H1 (cell line): ENCODE results near the gene MEIS2. TPM values are rescaled to one million over a fixed set of nuclear protein-coding genes. Genes with fewer than 3 reads are reported as not detected.

ENCODE experiments used
- CTCF ChIA-PET: fragments of 300-600 bp; sonication (Branson Sonifier 250); formaldehyde crosslinking; loops from one replicate; lab custom pipeline; 2021; ENCODE audit not compliant: partially characterized antibody; lab: Charles Lee
- POLR2A ChIA-PET: fragments of 300-600 bp; sonication (Branson Sonifier 250); formaldehyde crosslinking; loops from one replicate; lab custom pipeline; 2021; ENCODE audit warnings: inconsistent platforms; ENCODE audit not compliant: partially characterized antibody; lab: Charles Lee
- DNase-seq, 2 experiments: peaks; one replicate each; pipeline versions ENCODE4 v3.0.0 to v3.0.0-alpha.2; 2010 to 2022; ENCODE audit warnings: low spot score in 2 of 2, low read depth in 1 of 2, mixed read lengths in 1 of 2
- FAIRE-seq: peaks from 2 replicates; lab custom pipeline; 2011; peaks lifted over from hg19 to GRCh38; lab: Jason Lieb, UNC
- H2AFZ ChIP-seq: 2 replicates; pipeline ENCODE4 v1.8.1; 2012; ENCODE audit warnings: low read length, inconsistent platforms
- H2AK5ac ChIP-seq: 2 replicates; pipeline ENCODE4 v1.6.1; 2013; ENCODE audit warnings: low read depth, low read length
- H2BK120ac ChIP-seq: replicated peaks from 2 replicates; pipeline ENCODE3; 2013; ENCODE audit warnings: low read depth, low read length, inconsistent platforms
- H2BK12ac ChIP-seq: 2 replicates; pipeline ENCODE4 v1.6.1; 2013; ENCODE audit warnings: low read depth, low read length
- H2BK15ac ChIP-seq: 2 replicates; pipeline ENCODE4 v1.6.1; 2013; ENCODE audit warnings: low read length
- H2BK20ac ChIP-seq: 2 replicates; pipeline ENCODE4 v1.6.1; 2013; ENCODE audit warnings: low read length
- H2BK5ac ChIP-seq: 2 replicates; pipeline ENCODE4 v1.6.1; 2013; ENCODE audit warnings: low read depth, low read length
- H3K14ac ChIP-seq: 2 replicates; pipeline ENCODE4 v1.6.1; 2013; ENCODE audit warnings: inconsistent platforms; ENCODE audit not compliant: insufficient read length
- H3K18ac ChIP-seq: 2 replicates; pipeline ENCODE4 v1.6.1; 2013; ENCODE audit warnings: low read length; ENCODE audit errors: extremely low read depth
- H3K23ac ChIP-seq: 2 replicates; pipeline ENCODE4 v1.6.1; 2013; ENCODE audit warnings: inconsistent platforms; ENCODE audit not compliant: insufficient read length
- H3K23me2 ChIP-seq: 2 replicates; pipeline ENCODE4 v1.6.1; 2013; ENCODE audit warnings: low read depth, low read length
- H3K27ac ChIP-seq: 2 replicates; pipeline ENCODE4 v1.6.1; 2011; ENCODE audit warnings: low read depth, low read length, inconsistent platforms
- H3K27me3 ChIP-seq, 4 experiments: replicated peaks in 1 of 4; 1 replicate in 1 of 4; 2 replicates in 3 of 4; pipeline versions ENCODE4 v1.6.1 to v1.8.1; 2011 to 2013; ENCODE audit warnings: low read length in 3 of 4, mild to moderate bottlenecking in 3 of 4, inconsistent platforms in 2 of 4, mixed read lengths in 2 of 4, moderate library complexity in 1 of 4; ENCODE audit not compliant: control insufficient read depth in 3 of 4, insufficient read depth in 3 of 4; ENCODE audit errors: extremely low read depth in 1 of 4
- H3K36me3 ChIP-seq, 4 experiments: 2 replicates each; pipeline versions ENCODE4 v1.6.1 to v1.8.1; 2011 to 2013; ENCODE audit warnings: mild to moderate bottlenecking in 4 of 4, low read length in 3 of 4, moderate library complexity in 2 of 4, control low read depth in 1 of 4, inconsistent platforms in 1 of 4; ENCODE audit not compliant: insufficient read depth in 4 of 4, control insufficient read depth in 2 of 4
- H3K4ac ChIP-seq: replicated peaks from 2 replicates; pipeline ENCODE3; 2013; ENCODE audit warnings: low read length, low read depth, mixed read lengths, inconsistent platforms; ENCODE audit not compliant: insufficient read length
- H3K4me1 ChIP-seq, 4 experiments: replicated peaks in 1 of 4; 1 replicate in 1 of 4; 2 replicates in 3 of 4; pipeline versions ENCODE4 v1.6.1 to v1.8.1; 2011 to 2013; ENCODE audit warnings: low read length in 3 of 4, inconsistent platforms in 2 of 4, mixed read lengths in 1 of 4; ENCODE audit not compliant: insufficient read depth in 4 of 4, control insufficient read depth in 3 of 4
- H3K4me2 ChIP-seq, 2 experiments: 2 replicates each; pipeline versions ENCODE4 v1.6.1 to v1.8.1; 2011 to 2013; ENCODE audit warnings: low read depth in 2 of 2, low read length in 2 of 2, control low read depth in 1 of 2, inconsistent platforms in 1 of 2, mild to moderate bottlenecking in 1 of 2; ENCODE audit not compliant: insufficient read depth in 1 of 2
- H3K4me3 ChIP-seq, 4 experiments: fragments of 200-600, 300-600 bp in 1 of 4; sonication (generic), shearing (Covaris generic), sonication (Bioruptor Twin) in 1 of 4; 2 replicates each; pipeline versions ENCODE4 v1.5.1 to v1.8.1; 2011 to 2016; ENCODE audit warnings: low read length in 4 of 4, low read depth in 3 of 4, control low read depth in 2 of 4, inconsistent platforms in 2 of 4, mild to moderate bottlenecking in 2 of 4, mixed read lengths in 1 of 4, moderate library complexity in 1 of 4; ENCODE audit not compliant: insufficient read depth in 2 of 4; ENCODE audit errors: extremely low read depth in 1 of 4
- H3K56ac ChIP-seq: replicated peaks from 2 replicates; pipeline ENCODE3; 2013; ENCODE audit warnings: low read depth, mild to moderate bottlenecking, mixed read lengths, low read length, inconsistent platforms; ENCODE audit not compliant: insufficient read length
- H3K79me1 ChIP-seq: 2 replicates; pipeline ENCODE4 v1.6.1; 2013; ENCODE audit warnings: low read depth, low read length, control low read depth
- H3K79me2 ChIP-seq, 2 experiments: 2 replicates each; pipeline versions ENCODE4 v1.6.1 to v1.8.1; 2012 to 2013; ENCODE audit warnings: low read length in 2 of 2, mild to moderate bottlenecking in 2 of 2, inconsistent platforms in 1 of 2; ENCODE audit not compliant: insufficient read depth in 2 of 2, control insufficient read depth in 1 of 2
- H3K9ac ChIP-seq, 4 experiments: replicated peaks in 1 of 4; 1 replicate in 1 of 4; 2 replicates in 3 of 4; pipeline versions ENCODE4 v1.6.1 to v1.8.1; 2011 to 2013; ENCODE audit warnings: low read depth in 3 of 4, low read length in 3 of 4, control low read depth in 2 of 4, mild to moderate bottlenecking in 2 of 4, moderate library complexity in 2 of 4, inconsistent platforms in 1 of 4; ENCODE audit errors: extremely low read depth in 1 of 4
- H3K9me3 ChIP-seq, 2 experiments: 2 replicates each; pipeline versions ENCODE4 v1.6.1 to v1.8.1; 2012 to 2013; ENCODE audit warnings: mild to moderate bottlenecking in 2 of 2, moderate library complexity in 2 of 2, control low read depth in 1 of 2, inconsistent platforms in 1 of 2, low read depth in 1 of 2, low read length in 1 of 2, mixed read lengths in 1 of 2; ENCODE audit not compliant: insufficient read depth in 2 of 2
- H4K20me1 ChIP-seq, 2 experiments: replicated peaks in 1 of 2; 2 replicates each; pipeline versions ENCODE3 to v1.8.1; 2011 to 2013; ENCODE audit warnings: inconsistent platforms in 2 of 2, low read length in 2 of 2, mild to moderate bottlenecking in 1 of 2; ENCODE audit not compliant: insufficient read depth in 2 of 2, control insufficient read depth in 1 of 2
- H4K5ac ChIP-seq: 2 replicates; pipeline ENCODE4 v1.6.1; 2013; ENCODE audit warnings: low read length, low read depth, mixed read lengths, inconsistent platforms; ENCODE audit not compliant: insufficient read length
- H4K8ac ChIP-seq: 2 replicates; pipeline ENCODE4 v1.8.0; 2013; ENCODE audit warnings: mild to moderate bottlenecking, moderate library complexity, low read length, inconsistent platforms; ENCODE audit not compliant: insufficient read depth; ENCODE audit errors: extremely low read depth
- H4K91ac ChIP-seq: replicated peaks from 2 replicates; pipeline ENCODE3; 2013; ENCODE audit warnings: low read length, mixed read lengths, inconsistent platforms; ENCODE audit not compliant: insufficient read length
- ASH2L ChIP-seq: fragments of 200-600, 300-600 bp; sonication (generic); IDR thresholded peaks from one replicate; pipeline ENCODE4 v1.7.1; 2017; ENCODE audit warnings: low read length
- CBX5 ChIP-seq: fragments of 300-800, 300-1000 bp; sonication (generic); IDR thresholded peaks from 2 replicates; pipeline ENCODE4 v1.7.1; 2016; ENCODE audit warnings: antibody characterized with exemption, low read length, low read depth
- CTCF ChIP-seq, 3 experiments: IDR thresholded peaks; 1 replicate in 2 of 3; 2 replicates in 1 of 3; pipeline versions ENCODE4 v1.5.1 to v1.6.1; 2011; ENCODE audit warnings: low read length in 3 of 3, mild to moderate bottlenecking in 3 of 3, inconsistent platforms in 2 of 3, low read depth in 1 of 3, moderate library complexity in 1 of 3; ENCODE audit not compliant: insufficient read depth in 1 of 3; ENCODE audit errors: control extremely low read depth in 1 of 3
- EGR1 ChIP-seq: IDR thresholded peaks from 2 replicates; pipeline ENCODE4 v1.6.1; 2011; ENCODE audit warnings: low read depth, low read length, borderline replicate concordance
- FOSL1 ChIP-seq: IDR thresholded peaks from 2 replicates; pipeline ENCODE4 v1.6.1; 2011; ENCODE audit warnings: mild to moderate bottlenecking, low read depth, low read length, moderate library complexity; ENCODE audit not compliant: insufficient read depth
- POU5F1 ChIP-seq: IDR thresholded peaks from 2 replicates; pipeline ENCODE4 v1.6.1; 2011; ENCODE audit warnings: low read depth, mild to moderate bottlenecking, low read length, moderate library complexity
- RNF2 ChIP-seq: fragments of 200-900, 300-1000 bp; sonication (generic); IDR thresholded peaks from 2 replicates; pipeline ENCODE4 v1.7.1; 2016; ENCODE audit warnings: borderline replicate concordance, low read depth, mild to moderate bottlenecking, antibody characterized with exemption, low read length; ENCODE audit not compliant: poor library complexity, severe bottlenecking; ENCODE audit errors: missing control alignments
- SRF ChIP-seq: IDR thresholded peaks from 2 replicates; pipeline ENCODE4 v1.6.1; 2011; ENCODE audit warnings: mild to moderate bottlenecking, low read depth, low read length, moderate library complexity
- USF2 ChIP-seq: IDR thresholded peaks from 2 replicates; pipeline ENCODE4 v1.6.1; 2011; ENCODE audit warnings: low read length, improper control_type of control experiment
- WGBS, 2 experiments: shearing (Covaris generic) in 1 of 2; methylation state at CpG; one replicate each; pipeline versions ENCODE4 v1.1.6 to v1.1.7; 2013 to 2015; ENCODE audit warnings: low lambda C conversion rate in 2 of 2, mixed read lengths in 2 of 2, inconsistent platforms in 1 of 2, low coverage in 1 of 2, missing lambda C conversion rate in 1 of 2; ENCODE audit not compliant: insufficient replicate concordance in 2 of 2, insufficient coverage in 1 of 2, insufficient read length in 1 of 2; ENCODE audit errors: extremely low coverage in 1 of 2, missing lambda C conversion rate in 1 of 2; 5-methylcytosine and 5-hydroxymethylcytosine counted together
- polyA plus RNA-seq, 7 experiments: library from polyadenylated mRNA; depleted of rRNA in 3 of 7; stranded (reverse) in 5 of 7; unstranded in 2 of 7; fragments of >200 nt in 5 of 7; fragments of 200-250 nt in 2 of 7; gene quantifications; 1 replicate in 5 of 7; 2 replicates in 1 of 7; 4 replicates in 1 of 7; pipeline versions ENCODE4 v1.2.1 to v1.2.3, GENCODE V29; 2011 to 2013; ENCODE audit warnings: missing spikeins in 2 of 7, mixed read lengths in 2 of 7
- total RNA-seq: library from RNA; stranded (reverse); fragmentation: NEBNext Ultra II Directional; extraction: Animal tissue kit (Norgen Biotek cat#: 25700); gene quantifications from 2 replicates; pipeline ENCODE4 v1.2.1, GENCODE V29; 2021

The MEIS2 gene
- total and polyA plus RNA-seq, 2 of the 8 experiments (the other 6 are each of a cell fraction or from before 2014, with no cell fraction given): 0.22 to 1.2 TPM

- Histone ChIP-seq H3K23ac (no peak overlapping the region), H4K5ac (no peak overlapping the region)
- POLR2A ChIA-PET: no interaction called here
- TF ChIP-seq USF2 (no peak), ASH2L (no peak), FOSL1 (no peak), SRF (no peak), CTCF (IDR thresholded peaks at IDR 0.05; ENCODE audit: control extremely low read depth in 1 of 3, insufficient read depth in 1 of 3, low read depth in 1 of 3, low read length in 3 of 3) (no peak), RNF2 (no peak), CBX5 (no peak), POU5F1 (no peak), EGR1 (no peak)
Observed at GRCh38 chr15:37032091-37032775, 68.1 kb downstream of the MEIS2 start.

More at GRCh38 chr15:37032091-37032775, 68.1 kb downstream of the MEIS2 start:
- no peak overlapping the region for H3K4me2 ChIP-seq
- H3K79me1 ChIP-seq: no peaks in the 10 kb centered on the region
- no peaks in the 10 kb centered on the region for H3K9me3 ChIP-seq
- H3K14ac ChIP-seq: no peak overlapping the region
- no peak overlapping the region for H3K9ac ChIP-seq
- no peak overlapping the region for H3K18ac ChIP-seq
- H3K56ac ChIP-seq: no peak overlapping the region
- FAIRE-seq (no peak), DNase-seq (no peak)
- H2AFZ ChIP-seq: no peak overlapping the region
- peaks cover 0 to 7% (median 3%) of the 10 kb centered on the region in 4 experiments; a peak in 2 of 7 replicates for H3K4me1 ChIP-seq
- no peaks in the 10 kb centered on the region for H3K79me2 ChIP-seq
- H4K20me1 ChIP-seq: no peaks in the 10 kb centered on the region
- H2BK120ac ChIP-seq: no peak overlapping the region
- no peak overlapping the region for H3K4ac ChIP-seq
- H2AK5ac ChIP-seq: no peak overlapping the region
- H4K91ac ChIP-seq: no peak overlapping the region
- no peak overlapping the region for H3K4me3 ChIP-seq
- CTCF ChIA-PET: no interaction called here
- H2BK20ac ChIP-seq: no peak overlapping the region
- H2BK12ac ChIP-seq: no peak overlapping the region
- 83% methylated on average over 4 of the region's 4 CpGs; no CpG with 5 or more reads in 1 of the 2 experiments for WGBS, 2 experiments
- H2BK15ac ChIP-seq: no peak overlapping the region
- no peak overlapping the region for H4K8ac ChIP-seq
- no peak overlapping the region for H3K27ac ChIP-seq
- no peaks in the 10 kb centered on the region for H3K23me2 ChIP-seq
- no peaks in the 10 kb centered on the region for H3K27me3 ChIP-seq
- H2BK5ac ChIP-seq: no peak overlapping the region
- no peaks in the 10 kb centered on the region for H3K36me3 ChIP-seq
